Measurements from ENCODE around the gene RALGPS1.

Gene RALGPS1

DNA sequence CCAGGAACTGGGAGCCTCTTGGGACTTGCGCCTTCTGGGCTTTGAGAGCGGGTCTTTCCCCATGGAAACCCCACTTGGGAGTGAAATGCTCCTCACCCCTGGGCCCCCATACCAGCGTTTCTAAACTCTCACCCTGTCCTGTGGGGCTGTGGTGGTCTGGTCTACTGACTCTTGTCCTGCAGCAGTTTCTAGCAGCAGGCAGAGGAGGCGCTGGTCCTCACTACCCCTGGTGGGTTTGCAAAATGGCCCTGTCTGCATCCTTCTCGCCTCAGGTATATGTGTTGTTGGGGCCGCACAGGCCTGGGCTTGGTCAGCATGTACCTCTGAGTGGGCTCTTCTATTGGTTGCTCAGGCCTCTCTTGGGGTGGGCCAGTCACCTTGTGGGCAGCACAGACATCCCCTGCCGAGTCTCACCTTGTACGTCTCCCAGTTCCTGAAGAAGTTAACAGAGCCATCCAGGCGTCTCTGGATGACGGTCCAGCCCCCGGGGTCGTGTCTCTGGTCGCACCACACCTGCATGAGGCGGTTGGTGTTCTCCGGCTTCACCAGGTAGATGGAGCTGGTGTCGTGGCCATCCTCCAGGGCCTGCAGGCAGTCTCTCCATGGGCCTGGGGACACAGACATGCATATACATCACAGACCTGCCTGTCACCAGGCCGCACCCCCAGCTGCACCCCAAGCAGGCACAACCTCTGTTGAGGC lies 178.9 kb downstream of the RALGPS1 start:
- no peak overlapping the region for H3K27ac ChIP-seq
- TF ChIP-seq ZFX (IDR thresholded peaks at IDR 0.05): no peak
- TF ChIP-seq, protein P1, sequence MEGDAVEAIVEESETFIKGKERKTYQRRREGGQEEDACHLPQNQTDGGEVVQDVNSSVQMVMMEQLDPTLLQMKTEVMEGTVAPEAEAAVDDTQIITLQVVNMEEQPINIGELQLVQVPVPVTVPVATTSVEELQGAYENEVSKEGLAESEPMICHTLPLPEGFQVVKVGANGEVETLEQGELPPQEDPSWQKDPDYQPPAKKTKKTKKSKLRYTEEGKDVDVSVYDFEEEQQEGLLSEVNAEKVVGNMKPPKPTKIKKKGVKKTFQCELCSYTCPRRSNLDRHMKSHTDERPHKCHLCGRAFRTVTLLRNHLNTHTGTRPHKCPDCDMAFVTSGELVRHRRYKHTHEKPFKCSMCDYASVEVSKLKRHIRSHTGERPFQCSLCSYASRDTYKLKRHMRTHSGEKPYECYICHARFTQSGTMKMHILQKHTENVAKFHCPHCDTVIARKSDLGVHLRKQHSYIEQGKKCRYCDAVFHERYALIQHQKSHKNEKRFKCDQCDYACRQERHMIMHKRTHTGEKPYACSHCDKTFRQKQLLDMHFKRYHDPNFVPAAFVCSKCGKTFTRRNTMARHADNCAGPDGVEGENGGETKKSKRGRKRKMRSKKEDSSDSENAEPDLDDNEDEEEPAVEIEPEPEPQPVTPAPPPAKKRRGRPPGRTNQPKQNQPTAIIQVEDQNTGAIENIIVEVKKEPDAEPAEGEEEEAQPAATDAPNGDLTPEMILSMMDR (conservative IDR thresholded peaks at IDR 0.05): no peak

DNA sequence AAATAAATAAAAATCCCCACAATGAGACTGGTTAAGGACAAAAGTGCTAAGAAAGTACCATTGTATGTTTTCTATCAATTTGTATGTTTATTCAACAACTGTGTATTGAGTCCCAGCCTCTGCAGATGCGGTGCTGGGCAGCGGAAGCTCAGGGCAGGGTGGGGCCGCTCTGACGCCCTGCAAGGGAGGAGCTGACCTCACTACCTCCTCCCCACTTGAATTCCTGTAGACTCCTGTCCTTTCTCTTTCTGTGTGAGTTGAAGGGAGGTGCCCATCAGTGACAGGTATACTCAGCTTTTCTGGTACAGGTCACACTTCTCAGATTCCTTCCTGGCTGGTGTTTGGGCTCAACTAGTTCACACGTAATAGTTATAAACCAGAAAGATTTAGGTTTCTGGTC lies 180.8 kb downstream of the RALGPS1 start:
- no peak overlapping the region for H3K27ac ChIP-seq
- TF ChIP-seq, protein P1 (conservative IDR thresholded peaks at IDR 0.05): no peak
- no peak for TF ChIP-seq ZFX (IDR thresholded peaks at IDR 0.05)

DNA sequence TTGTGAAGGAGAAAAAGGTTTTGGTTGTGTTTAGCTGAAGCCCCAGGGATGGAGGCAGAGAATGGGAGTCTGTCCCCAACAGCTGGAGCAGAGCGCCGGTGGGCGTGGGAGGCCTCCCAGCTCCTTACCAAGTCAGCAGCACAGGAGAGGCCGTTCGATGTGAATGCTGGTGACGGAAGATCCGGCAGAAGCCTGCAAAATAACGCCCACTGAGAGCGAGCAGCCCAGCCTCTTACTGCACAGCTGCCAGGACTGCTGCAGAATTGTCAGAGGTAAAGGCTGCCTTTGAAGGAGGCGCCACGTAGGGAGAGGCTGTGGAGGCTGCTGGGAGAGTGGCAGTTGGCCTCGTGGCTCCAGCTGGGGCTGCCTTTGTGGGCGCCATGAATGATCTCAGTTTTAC lies 181.6 kb downstream of the RALGPS1 start:
- TF ChIP-seq, protein P1 (conservative IDR thresholded peaks at IDR 0.05): no peak
- no peak for TF ChIP-seq ZFX (IDR thresholded peaks at IDR 0.05)
- no peak overlapping the region for H3K27ac ChIP-seq

DNA sequence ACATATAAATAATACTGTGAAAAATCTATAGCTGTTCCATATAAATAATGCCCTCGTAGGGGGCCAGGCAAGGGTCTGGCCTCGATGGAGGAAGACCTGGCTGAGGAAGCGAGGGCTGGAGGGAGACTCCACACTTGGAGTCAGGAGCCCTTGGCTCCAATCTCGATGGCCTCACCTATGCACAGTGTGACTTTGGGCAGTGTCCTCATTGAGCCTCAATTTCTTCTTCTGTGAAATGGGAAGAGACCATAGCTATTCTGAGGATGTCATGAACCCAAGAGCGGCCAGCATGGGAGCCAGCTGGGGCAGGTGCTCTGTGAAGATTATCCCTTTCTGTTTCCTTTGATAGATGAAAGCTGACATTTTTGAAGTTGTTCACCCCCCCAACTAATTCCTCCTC lies 183.1 kb downstream of the RALGPS1 start:
- TF ChIP-seq ZFX (IDR thresholded peaks at IDR 0.05): no peak
- TF ChIP-seq, protein P1 (conservative IDR thresholded peaks at IDR 0.05): no peak
- no peak overlapping the region for H3K27ac ChIP-seq

DNA sequence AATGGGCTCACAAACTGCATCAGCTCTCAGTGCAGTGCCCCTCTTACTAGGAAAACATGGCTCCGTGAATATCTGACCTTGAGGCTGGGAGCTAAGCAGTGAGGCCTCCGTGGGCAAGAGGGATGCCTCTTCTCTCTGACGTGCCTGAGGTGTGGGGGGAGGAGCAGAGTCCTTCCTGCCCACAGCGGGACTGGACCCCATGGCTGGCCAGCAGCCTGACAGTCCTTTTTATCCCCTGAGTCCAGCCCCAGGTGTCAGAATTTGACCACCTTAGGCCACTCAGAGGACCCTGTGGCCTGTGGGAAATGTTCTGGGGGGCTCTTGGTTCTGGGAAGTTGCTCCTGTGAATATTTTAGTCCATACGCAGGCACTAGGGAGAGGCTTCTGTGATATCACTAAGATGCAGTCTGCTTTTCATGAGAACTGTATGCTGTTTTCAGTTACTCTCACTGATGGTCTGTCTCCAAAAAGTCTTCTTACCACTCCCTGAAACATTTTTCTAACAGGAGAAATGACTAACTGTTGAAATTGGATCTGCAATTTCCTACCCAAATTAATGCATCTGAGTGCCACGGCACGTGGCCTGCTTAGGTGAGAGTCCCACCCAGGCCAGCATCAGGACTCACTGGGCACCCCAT lies 184.5 kb downstream of the RALGPS1 start:
- no peak for TF ChIP-seq ZFX (IDR thresholded peaks at IDR 0.05)
- TF ChIP-seq, protein P1 (conservative IDR thresholded peaks at IDR 0.05): no peak

DNA sequence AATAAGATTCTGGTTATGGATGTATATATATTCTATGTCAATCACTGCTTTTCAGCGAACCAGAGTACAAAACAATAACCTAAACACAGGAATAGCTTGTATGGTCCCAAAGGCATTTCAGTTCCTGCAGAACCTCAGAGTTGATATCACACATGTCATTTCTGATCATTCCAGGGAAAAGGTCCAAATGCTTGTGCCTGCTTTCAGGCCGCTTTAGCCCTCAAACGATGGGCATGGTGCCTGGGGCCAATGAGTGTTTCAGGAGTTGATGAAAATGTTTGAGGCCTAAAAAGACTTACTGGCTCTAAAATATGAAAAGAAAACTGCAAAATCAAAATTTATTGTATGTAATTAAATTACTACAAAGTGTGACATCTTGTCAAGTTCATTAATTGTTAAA lies 185.1 kb downstream of the RALGPS1 start:
- TF ChIP-seq, protein P1 (conservative IDR thresholded peaks at IDR 0.05): no peak
- H3K27ac ChIP-seq: no peak overlapping the region

More for the DNA sequence above, 184.5 kb downstream of the RALGPS1 start:
- H3K27ac ChIP-seq: no peak overlapping the region

DNA sequence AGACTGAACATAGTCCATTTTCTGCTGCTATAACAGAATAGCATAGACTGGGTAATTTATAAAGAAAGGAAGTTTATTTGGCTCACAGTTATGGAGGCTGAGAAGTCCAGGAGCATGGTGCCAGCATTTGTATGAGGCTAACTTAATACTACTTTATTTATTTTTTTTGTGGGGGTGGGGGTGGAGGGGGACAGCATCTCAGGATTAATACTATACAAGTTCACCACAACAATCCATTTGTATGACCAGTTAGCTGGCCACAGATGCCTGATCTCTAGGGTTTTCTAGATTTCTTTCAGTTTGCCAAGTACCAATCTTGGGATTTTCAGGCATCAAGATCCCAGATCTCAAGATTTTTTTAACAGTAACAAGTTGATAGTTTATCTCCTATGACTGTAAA lies 187.6 kb downstream of the RALGPS1 start:
- TF ChIP-seq, protein P1 (conservative IDR thresholded peaks at IDR 0.05): no peak
- TF ChIP-seq ZFX (IDR thresholded peaks at IDR 0.05): no peak
- H3K27ac ChIP-seq: no peak overlapping the region
